HepG2 (cell line): ENCODE measurements around the gene TPI1. TPM values are rescaled to one million over a fixed set of nuclear protein-coding genes. Genes with fewer than 3 reads are reported as not detected.

ENCODE experiments used
- ELF4 ChIP-seq: sonication (generic); formaldehyde crosslinking; IDR thresholded peaks from 2 replicates; pipeline ENCODE4 v1.5.0; 2020; ENCODE audit warnings: missing genetic modification reagents, mild to moderate bottlenecking, moderate library complexity, borderline replicate concordance
- ELK4 ChIP-seq: sonication (generic); formaldehyde crosslinking; IDR thresholded peaks from 2 replicates; pipeline ENCODE4 v1.9.0; 2021; ENCODE audit warnings: missing genetic modification reagents, borderline replicate concordance
- GABPB1 ChIP-seq: IDR thresholded peaks from 2 replicates; pipeline ENCODE4 v1.6.1; 2016; ENCODE audit warnings: mild to moderate bottlenecking, missing genetic modification reagents, moderate library complexity, missing compliant biosample characterization
- GTF2F1 ChIP-seq: fragments of 150-350 bp; IDR thresholded peaks from 2 replicates; pipeline ENCODE4 v1.6.1; 2014; ENCODE audit warnings: low read length
- IRX3 ChIP-seq: sonication (generic); formaldehyde crosslinking; IDR thresholded peaks from 2 replicates; pipeline ENCODE4 v1.8.1; 2023; ENCODE audit warnings: mild to moderate bottlenecking, low read depth, missing genetic modification reagents, borderline replicate concordance
- JUNB ChIP-seq: sonication (generic); formaldehyde crosslinking; IDR thresholded peaks from 2 replicates; pipeline ENCODE4 v1.8.0; 2022; ENCODE audit warnings: missing genetic modification reagents, mild to moderate bottlenecking, borderline replicate concordance
- KDM4B ChIP-seq: sonication (generic); formaldehyde crosslinking; IDR thresholded peaks from 2 replicates; pipeline ENCODE4 v1.4.0; 2020; ENCODE audit warnings: missing genetic modification reagents
- MAZ ChIP-seq, 2 experiments: sonication (generic) in 1 of 2; formaldehyde crosslinking in 1 of 2; IDR thresholded peaks; 2 replicates each; pipeline versions ENCODE4 v1.5.0 to v1.6.1; 2012 to 2020; ENCODE audit warnings: low read depth in 2 of 2, mild to moderate bottlenecking in 2 of 2, borderline replicate concordance in 1 of 2, improper control_type of control experiment in 1 of 2, low read length in 1 of 2, missing genetic modification reagents in 1 of 2, moderate library complexity in 1 of 2
- MBNL3 ChIP-seq: fragments of 250-450 bp; sonication (Bioruptor Pico); conservative IDR thresholded peaks from 2 replicates; pipeline ENCODE4 v1.8.0; 2022; ENCODE audit warnings: mild to moderate bottlenecking, inconsistent platforms
- NFIB ChIP-seq: sonication (generic); formaldehyde crosslinking; IDR thresholded peaks from 2 replicates; pipeline ENCODE4 v1.9.0; 2021; ENCODE audit warnings: missing genetic modification reagents, mild to moderate bottlenecking, borderline replicate concordance
- NR3C1 ChIP-seq: sonication (generic); formaldehyde crosslinking; IDR thresholded peaks from 2 replicates; pipeline ENCODE4 v1.4.0; 2020; ENCODE audit warnings: missing genetic modification reagents
- NRL ChIP-seq: sonication (generic); formaldehyde crosslinking; IDR thresholded peaks from 2 replicates; pipeline ENCODE4 v1.5.0; 2020; ENCODE audit warnings: missing genetic modification reagents, mild to moderate bottlenecking, moderate library complexity, borderline replicate concordance
- ONECUT2 ChIP-seq: sonication (generic); formaldehyde crosslinking; IDR thresholded peaks from 2 replicates; pipeline ENCODE4 v1.4.0; 2020; ENCODE audit warnings: missing genetic modification reagents
- PHF20 ChIP-seq: sonication (generic); formaldehyde crosslinking; IDR thresholded peaks from 2 replicates; pipeline ENCODE4 v1.5.0; 2020; ENCODE audit warnings: mild to moderate bottlenecking, missing genetic modification reagents
- PHF21A ChIP-seq: sonication (generic); formaldehyde crosslinking; IDR thresholded peaks from 2 replicates; pipeline ENCODE4 v1.5.0; 2020; ENCODE audit warnings: mild to moderate bottlenecking, missing genetic modification reagents
- SATB2 ChIP-seq: sonication (generic); formaldehyde crosslinking; IDR thresholded peaks from 2 replicates; pipeline ENCODE4 v1.5.0; 2020; ENCODE audit warnings: missing genetic modification reagents
- TAF1 ChIP-seq: sonication (generic); formaldehyde crosslinking; IDR thresholded peaks from 2 replicates; pipeline ENCODE4 v1.4.0; 2020; ENCODE audit warnings: missing genetic modification reagents
- U2AF2 ChIP-seq: fragments of 200-400 bp; formaldehyde crosslinking; IDR thresholded peaks from 2 replicates; pipeline ENCODE4 v1.6.1; 2017; ENCODE audit warnings: low read depth, mild to moderate bottlenecking, low read length
- ZBTB25 ChIP-seq: IDR thresholded peaks from 2 replicates; pipeline ENCODE4 v1.6.1; 2018; ENCODE audit warnings: missing genetic modification reagents
- ZC3H13 ChIP-seq: sonication (generic); formaldehyde crosslinking; IDR thresholded peaks from 2 replicates; pipeline ENCODE4 v1.8.1; 2023; ENCODE audit warnings: mild to moderate bottlenecking, missing genetic modification reagents, moderate library complexity
- ZIK1 ChIP-seq: sonication (generic); formaldehyde crosslinking; IDR thresholded peaks from 2 replicates; pipeline ENCODE4 v1.5.0; 2020; ENCODE audit warnings: mild to moderate bottlenecking, low read depth, missing genetic modification reagents, borderline replicate concordance
- ZNF121 ChIP-seq: sonication (generic); formaldehyde crosslinking; IDR thresholded peaks from 2 replicates; pipeline ENCODE4 v1.5.0; 2020; ENCODE audit warnings: mild to moderate bottlenecking, missing genetic modification reagents
- ZNF136 ChIP-seq: sonication (generic); formaldehyde crosslinking; IDR thresholded peaks from 2 replicates; pipeline ENCODE4 v1.8.1; 2022; ENCODE audit warnings: low read depth, mild to moderate bottlenecking, moderate library complexity, missing genetic modification reagents
- ZNF484 ChIP-seq: sonication (generic); formaldehyde crosslinking; IDR thresholded peaks from 2 replicates; pipeline ENCODE4 v1.5.1; 2020; ENCODE audit warnings: mild to moderate bottlenecking, low read depth, missing genetic modification reagents, borderline replicate concordance
- ZNF503 ChIP-seq: sonication (generic); formaldehyde crosslinking; IDR thresholded peaks from 2 replicates; pipeline ENCODE4 v1.4.0; 2020; ENCODE audit warnings: missing genetic modification reagents
- ZNF703 ChIP-seq: sonication (generic); formaldehyde crosslinking; IDR thresholded peaks from 2 replicates; pipeline ENCODE4 v1.5.1; 2020; ENCODE audit warnings: missing genetic modification reagents, mild to moderate bottlenecking, moderate library complexity, borderline replicate concordance
- polyA plus RNA-seq, 8 experiments: library from polyadenylated mRNA; depleted of rRNA in 3 of 8; stranded (reverse) in 7 of 8; unstranded in 1 of 8; fragments of >200 nt; fragmentation: Illumina TruSeq in 4 of 8; extraction: Trizol in 4 of 8; gene quantifications; 2 replicates each; pipeline versions ENCODE4 v1.2.1 to v1.2.3, GENCODE V29; 2011 to 2016; ENCODE audit warnings: low read depth in 4 of 8, missing spikeins in 1 of 8, mixed read lengths in 1 of 8; ENCODE audit not compliant: insufficient read depth in 1 of 8
- total RNA-seq, 5 experiments: library from RNA; depleted of rRNA; stranded (reverse); fragments of >200 nt; fragmentation: Illumina TruSeq; extraction: Trizol; gene quantifications; 2 replicates each; pipeline ENCODE4 v1.2.3, GENCODE V29; 2016; ENCODE audit warnings: low read depth in 1 of 5

Gene TPI1
- total and polyA plus RNA-seq, 2 of the 13 experiments (the other 11 are each of a cell fraction or from before 2014, with no cell fraction given) = 945 to 2,535 TPM

- no peak for TF ChIP-seq ONECUT2 (CRISPR knock-in tag)
- no peak for TF ChIP-seq MAZ (IDR thresholded peaks at IDR 0.05; ENCODE audit: borderline replicate concordance, low read depth, low read length)
- 0 out of 2 replicates have a peak, but pooled peaks have one; percentile 29 for TF ChIP-seq MAZ (CRISPR knock-in tag; IDR thresholded peaks at IDR 0.05; ENCODE audit: low read depth)
- TF ChIP-seq ZNF484 (CRISPR knock-in tag) = no peak
- no peak for TF ChIP-seq GTF2F1
- no peak for TF ChIP-seq TAF1 (CRISPR knock-in tag)
- TF ChIP-seq KDM4B (CRISPR knock-in tag) = no peak
- no peak for TF ChIP-seq ZNF703
- TF ChIP-seq ELF4 (CRISPR knock-in tag) = no peak
- no peak for TF ChIP-seq PHF20 (CRISPR knock-in tag)
- no peak for TF ChIP-seq NR3C1
- no peak for TF ChIP-seq SATB2 (CRISPR knock-in tag)
- TF ChIP-seq ZC3H13 (CRISPR knock-in tag) = peak; percentile 35; the same call in 1 of the 2 replicates
- no peak for TF ChIP-seq JUNB
- no peak for TF ChIP-seq NRL
- TF ChIP-seq IRX3 (CRISPR knock-in tag) = no peak
- no peak for TF ChIP-seq ZNF121 (CRISPR knock-in tag)
- TF ChIP-seq PHF21A = no peak
- TF ChIP-seq GABPB1 = no peak
- no peak for TF ChIP-seq NFIB (CRISPR knock-in tag)
- no peak for TF ChIP-seq ZNF136 (CRISPR knock-in tag)
- no peak for TF ChIP-seq ZNF503
- TF ChIP-seq ZBTB25 (CRISPR knock-in tag) = no peak
- no peak for TF ChIP-seq U2AF2
- TF ChIP-seq MBNL3 (CRISPR knock-in tag) = no peak
- TF ChIP-seq ZIK1 (CRISPR knock-in tag) = no peak
- no peak for TF ChIP-seq ELK4 (CRISPR knock-in tag)
These were observed 4.0 kb downstream of the TPI1 start (continued) for GRCh38 chr12:6871052-6871957.
